ENCODE measurements around the gene PCDH15.

PCDH15 gene

GRCh38 chr10:54108961-54109360 is 692.1 kb downstream of the PCDH15 start:
- no peak for FAIRE-seq

GRCh38 chr10:54096892-54097291 is 704.1 kb downstream of the PCDH15 start:
- no peak for FAIRE-seq

- no peak for FAIRE-seq
These were observed 706.7 kb downstream of the PCDH15 start for GRCh38 chr10:54094321-54094720.

GRCh38 chr10:54091237-54091636 is 709.8 kb downstream of the PCDH15 start:
- no peak for FAIRE-seq

- FAIRE-seq: no peak
These were observed 719.1 kb downstream of the PCDH15 start for GRCh38 chr10:54081950-54082349.

- no peak for FAIRE-seq
These were observed 733.7 kb downstream of the PCDH15 start for GRCh38 chr10:54067361-54067760.

- FAIRE-seq: no peak
These were observed 734.4 kb downstream of the PCDH15 start for GRCh38 chr10:54066646-54067045.

GRCh38 chr10:54065106-54065505 is 735.9 kb downstream of the PCDH15 start:
- no peak for FAIRE-seq

- FAIRE-seq: no peak
These were observed 736.8 kb downstream of the PCDH15 start for GRCh38 chr10:54064215-54064614.

GRCh38 chr10:54063514-54063913 is 737.5 kb downstream of the PCDH15 start:
- FAIRE-seq: no peak

GRCh38 chr10:54060572-54060971 is 740.5 kb downstream of the PCDH15 start:
- no peak for FAIRE-seq

- FAIRE-seq: no peak
These were observed 743.7 kb downstream of the PCDH15 start for GRCh38 chr10:54057357-54057756.

GRCh38 chr10:54026340-54026739 is 774.7 kb downstream of the PCDH15 start:
- no peak for FAIRE-seq

GRCh38 chr10:54011117-54011516 is 789.9 kb downstream of the PCDH15 start:
- FAIRE-seq: no peak

- no peak for FAIRE-seq
These were observed 790.6 kb downstream of the PCDH15 start for GRCh38 chr10:54010337-54010933.

GRCh38 chr10:54009672-54010071 is 791.4 kb downstream of the PCDH15 start:
- FAIRE-seq: no peak

GRCh38 chr10:54002077-54002476 is 799.0 kb downstream of the PCDH15 start:
- FAIRE-seq: no peak

GRCh38 chr10:53997953-53998352 is 803.1 kb downstream of the PCDH15 start:
- peak; percentile 5 for FAIRE-seq

- FAIRE-seq: no peak
These were observed 810.2 kb downstream of the PCDH15 start for GRCh38 chr10:53990799-53991238.

- FAIRE-seq: no peak
These were observed 817.6 kb downstream of the PCDH15 start for GRCh38 chr10:53983431-53983830.

- FAIRE-seq: no peak
These were observed 820.8 kb downstream of the PCDH15 start for GRCh38 chr10:53980210-53980609.

GRCh38 chr10:53978301-53978700 is 822.7 kb downstream of the PCDH15 start:
- FAIRE-seq: no peak

- FAIRE-seq: no peak
These were observed 823.8 kb downstream of the PCDH15 start for GRCh38 chr10:53977267-53977666.

- FAIRE-seq: no peak
These were observed 843.6 kb downstream of the PCDH15 start for GRCh38 chr10:53957401-53957800.

- no peak for FAIRE-seq
These were observed 845.9 kb downstream of the PCDH15 start for GRCh38 chr10:53955091-53955490.
